GM19397 (cell line): ENCODE measurements around the gene SLC46A1.

Source experiments
- ATAC-seq: cut with Tn5 transposase; IDR thresholded peaks from one replicate; pipeline ENCODE4 v1.9.1; 2021; ENCODE audit warnings: mild to moderate bottlenecking, moderate library complexity; ENCODE audit not compliant: unreplicated experiment

The SLC46A1 gene

DNA sequence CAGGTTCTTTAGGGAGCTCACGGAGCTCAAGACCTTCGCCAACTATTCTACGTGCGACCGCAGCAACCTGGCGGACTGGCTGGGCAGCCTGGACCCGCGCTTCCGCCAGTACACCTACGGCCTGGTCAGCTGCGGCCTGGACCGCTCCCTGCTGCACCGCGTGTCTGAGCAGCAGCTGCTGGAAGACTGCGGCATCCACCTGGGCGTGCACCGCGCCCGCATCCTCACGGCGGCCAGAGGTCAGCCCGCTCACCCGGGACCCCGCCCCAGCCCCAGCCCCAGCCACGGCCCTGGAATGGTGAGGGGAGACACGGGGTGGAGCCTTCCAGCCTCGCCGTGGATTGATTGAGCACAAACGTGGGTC lies 21.0 kb downstream of the SLC46A1 start:
- peak; percentile 12 for ATAC-seq

DNA sequence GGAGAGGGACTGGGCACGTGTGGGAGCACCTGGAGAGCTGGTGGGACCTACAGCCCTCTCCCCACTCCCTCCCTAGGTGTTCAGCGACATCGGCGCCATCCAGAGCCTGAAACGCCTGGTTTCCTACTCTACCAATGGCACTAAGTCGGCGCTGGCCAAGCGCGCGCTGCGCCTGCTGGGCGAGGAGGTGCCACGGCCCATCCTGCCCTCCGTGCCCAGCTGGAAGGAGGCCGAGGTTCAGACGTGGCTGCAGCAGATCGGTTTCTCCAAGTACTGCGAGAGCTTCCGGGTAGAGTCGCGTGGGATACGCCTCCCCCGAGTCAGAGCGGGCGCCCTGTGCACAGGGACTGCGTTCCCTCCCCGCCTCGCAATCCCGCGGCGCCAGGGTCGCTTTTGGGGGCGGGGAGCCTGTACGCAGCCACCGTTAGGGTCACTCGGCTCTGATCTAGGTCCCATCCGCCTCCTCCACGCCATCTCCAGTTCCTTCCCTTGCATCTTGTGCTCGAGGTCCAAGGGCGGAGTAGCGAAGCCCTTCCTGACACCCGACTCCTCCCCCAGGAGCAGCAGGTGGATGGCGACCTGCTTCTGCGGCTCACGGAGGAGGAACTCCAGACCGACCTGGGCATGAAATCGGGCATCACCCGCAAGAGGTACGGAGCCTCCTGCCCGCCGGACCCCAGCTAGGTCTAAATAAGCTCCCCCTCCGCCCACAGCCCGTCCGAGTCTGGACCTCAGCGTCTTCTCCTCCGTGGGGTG lies 21.6 kb downstream of the SLC46A1 start:
- ATAC-seq: peak; percentile 60

DNA sequence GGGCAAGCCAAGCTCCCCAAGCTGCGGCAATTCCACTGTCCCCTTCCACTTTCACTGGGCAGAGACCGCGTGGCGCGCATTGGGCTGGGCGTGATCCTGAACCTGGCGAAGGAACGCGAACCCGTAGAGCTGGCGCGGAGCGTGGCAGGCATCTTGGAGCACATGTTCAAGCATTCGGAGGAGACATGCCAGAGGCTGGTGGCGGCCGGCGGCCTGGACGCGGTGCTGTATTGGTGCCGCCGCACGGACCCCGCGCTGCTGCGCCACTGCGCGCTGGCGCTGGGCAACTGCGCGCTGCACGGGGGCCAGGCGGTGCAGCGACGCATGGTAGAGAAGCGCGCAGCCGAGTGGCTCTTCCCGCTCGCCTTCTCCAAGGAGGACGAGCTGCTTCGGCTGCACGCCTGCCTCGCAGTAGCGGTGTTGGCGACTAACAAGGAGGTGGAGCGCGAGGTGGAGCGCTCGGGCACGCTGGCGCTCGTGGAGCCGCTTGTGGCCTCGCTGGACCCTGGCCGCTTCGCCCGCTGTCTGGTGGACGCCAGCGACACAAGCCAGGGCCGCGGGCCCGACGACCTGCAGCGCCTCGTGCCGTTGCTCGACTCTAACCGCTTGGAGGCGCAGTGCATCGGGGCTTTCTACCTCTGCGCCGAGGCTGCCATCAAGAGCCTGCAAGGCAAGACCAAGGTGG lies 24.7 kb downstream of the SLC46A1 start:
- no peak for ATAC-seq

DNA sequence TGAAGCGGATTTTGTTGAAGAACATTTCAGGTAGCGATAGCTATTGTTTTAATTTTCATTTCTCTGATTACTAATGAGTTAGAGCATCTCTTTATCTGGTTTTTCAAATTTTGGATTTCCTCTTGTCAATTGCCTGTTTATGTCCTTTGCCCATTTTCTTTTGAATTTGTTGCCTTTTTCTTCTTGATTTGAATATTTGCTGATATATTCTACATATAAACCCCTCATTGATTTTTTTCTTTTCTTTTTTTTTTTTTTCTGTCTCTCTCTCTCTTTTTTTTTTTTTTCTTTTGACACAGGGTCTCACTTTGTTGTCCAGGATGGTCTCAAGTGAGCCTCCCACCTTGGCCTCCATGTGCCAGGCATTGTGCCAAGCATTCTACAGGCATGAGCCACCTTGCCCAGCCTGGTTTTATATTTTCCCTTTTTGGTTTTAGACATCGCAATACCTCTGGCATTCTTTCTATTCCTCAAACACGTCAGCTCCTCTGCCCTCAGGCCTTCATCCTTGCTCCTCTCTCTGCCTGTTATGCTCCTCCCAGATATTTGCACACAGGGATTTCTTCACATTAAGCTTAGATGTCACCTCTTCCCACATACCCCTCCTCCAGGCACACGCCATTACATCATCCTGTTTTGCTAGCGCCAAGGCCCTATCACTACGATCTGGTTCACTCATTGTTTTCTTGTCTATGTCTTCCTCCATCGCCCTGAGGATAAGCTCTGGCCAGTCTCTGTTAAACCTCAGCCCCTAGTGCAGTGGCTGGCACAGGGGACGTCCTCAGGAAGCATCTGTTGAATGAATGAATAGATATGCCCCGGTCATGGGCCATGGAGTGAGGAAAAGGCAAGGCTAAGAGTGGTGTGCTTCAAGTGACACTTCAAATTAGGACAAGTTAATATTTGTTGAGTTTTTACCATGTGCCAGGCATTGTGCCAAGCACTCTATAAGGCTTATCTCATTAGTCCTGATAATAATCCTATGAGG lies 25.9 kb downstream of the SLC46A1 start:
- ATAC-seq: no peak

DNA sequence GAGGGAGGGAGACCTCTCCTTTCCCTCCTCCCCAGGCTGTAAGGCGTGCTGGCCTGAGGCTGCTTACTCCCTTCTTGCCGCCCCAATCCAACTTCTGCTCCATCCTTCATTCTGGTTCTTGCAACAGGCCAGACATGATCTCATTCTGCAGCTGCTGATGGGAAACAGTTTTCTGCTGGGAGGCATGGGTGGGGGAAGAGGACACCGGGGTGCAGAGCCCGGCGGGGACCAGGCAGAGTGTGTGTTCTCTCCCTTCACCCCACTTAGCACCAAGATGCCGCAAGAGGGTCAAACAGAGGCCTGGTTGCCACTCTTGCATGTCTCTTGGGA lies 33.1 kb downstream of the SLC46A1 start:
- no peak for ATAC-seq

DNA sequence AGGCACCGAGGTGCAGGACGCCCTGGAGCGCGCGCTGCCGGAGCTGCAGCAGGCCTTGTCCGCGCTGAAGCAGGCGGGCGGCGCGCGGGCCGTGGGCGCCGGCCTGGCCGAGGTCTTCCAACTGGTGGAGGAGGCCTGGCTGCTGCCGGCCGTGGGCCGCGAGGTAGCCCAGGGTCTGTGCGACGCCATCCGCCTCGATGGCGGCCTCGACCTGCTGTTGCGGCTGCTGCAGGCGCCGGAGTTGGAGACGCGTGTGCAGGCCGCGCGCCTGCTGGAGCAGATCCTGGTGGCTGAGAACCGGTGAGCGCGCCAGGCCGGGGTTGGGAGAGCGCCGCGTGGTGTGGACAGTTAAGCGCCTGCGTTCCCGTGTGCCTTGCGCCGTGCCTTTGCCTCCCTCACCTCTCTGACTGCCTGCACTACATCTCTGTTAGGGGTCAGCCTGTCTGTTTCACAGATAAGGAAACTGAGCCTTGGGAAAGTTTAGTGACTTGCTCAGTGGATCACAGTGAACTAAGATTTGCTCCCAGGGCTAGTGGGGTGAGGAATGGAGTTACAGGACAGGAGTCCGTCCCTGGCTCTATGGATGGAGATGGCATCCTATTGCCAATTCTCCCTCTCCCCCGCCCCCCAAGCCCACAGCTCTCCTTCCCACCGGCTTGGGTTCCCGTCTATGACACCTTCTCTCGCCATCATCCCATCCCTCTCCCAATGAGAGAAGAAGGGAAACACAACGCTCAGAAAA lies 33.6 kb downstream of the SLC46A1 start:
- peak; percentile 9 for ATAC-seq

DNA sequence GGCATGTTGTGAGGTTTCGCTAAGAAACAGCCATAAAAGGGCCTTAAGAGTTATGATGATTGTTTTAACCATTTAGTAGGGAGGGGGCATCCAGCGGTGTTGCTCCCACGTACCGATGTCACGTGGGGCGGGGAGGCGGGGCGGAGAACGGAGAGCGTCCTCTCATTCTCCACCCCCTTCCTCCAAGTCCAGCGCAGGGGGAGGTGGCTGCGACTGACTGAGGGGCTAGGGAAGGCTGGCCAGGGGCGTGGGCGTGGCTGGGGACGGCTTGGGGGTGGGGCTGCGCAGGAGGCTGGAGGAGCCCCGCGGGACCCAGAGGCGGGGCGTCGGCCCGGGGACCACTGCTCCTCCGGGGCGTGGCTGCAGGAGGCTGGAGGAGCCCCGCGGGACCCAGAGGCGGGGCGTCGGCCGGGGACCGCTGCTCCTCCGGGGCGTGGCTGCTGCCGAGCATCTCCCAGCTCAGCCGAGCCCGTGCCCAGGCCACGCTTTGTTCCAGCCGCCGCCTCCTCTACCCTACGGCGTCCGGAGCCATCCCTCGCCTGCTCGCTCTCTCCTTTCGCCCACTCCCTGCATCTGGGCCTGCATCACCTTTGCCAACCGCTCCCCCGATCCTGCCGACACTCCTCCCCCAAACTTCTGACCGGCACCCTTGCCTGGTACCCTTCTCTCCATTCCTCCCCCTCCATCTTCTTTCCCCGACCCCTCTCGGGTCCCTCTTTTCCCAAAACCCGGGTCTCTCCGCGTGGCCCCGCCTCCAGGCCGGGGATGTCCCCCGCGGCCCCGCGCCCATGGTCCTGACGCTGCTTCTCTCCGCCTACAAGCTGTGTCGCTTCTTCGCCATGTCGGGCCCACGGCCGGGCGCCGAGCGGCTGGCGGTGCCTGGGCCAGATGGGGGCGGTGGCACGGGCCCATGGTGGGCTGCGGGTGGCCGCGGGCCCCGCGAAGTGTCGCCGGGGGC lies 34.5 kb downstream of the SLC46A1 start, which contains the start of gene SARM1:
TSS of gene SARM1 (plus strand) at position 450 of the 958 bp plus-strand sequence. CDS start at position 789, 339 bp downstream.
- peak; percentile 90 for ATAC-seq

DNA sequence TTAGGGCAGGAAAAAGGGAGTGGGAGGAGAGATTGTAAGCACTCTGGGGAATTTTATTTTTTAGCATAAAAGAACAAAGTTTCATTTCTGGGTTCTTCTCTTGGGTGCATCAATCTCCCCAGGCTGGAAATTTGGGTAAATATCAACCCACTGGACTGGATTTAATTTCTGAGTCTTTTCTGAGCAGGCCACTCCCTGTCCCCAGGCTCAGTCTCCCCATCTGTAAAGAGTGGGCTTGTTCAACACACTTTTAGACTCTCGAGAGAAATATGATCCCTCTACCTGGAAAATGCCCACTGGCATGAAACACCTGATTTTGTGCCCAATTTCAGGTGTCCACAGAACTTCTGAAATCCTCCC lies 35.3 kb downstream of the SLC46A1 start:
- ATAC-seq: no peak

DNA sequence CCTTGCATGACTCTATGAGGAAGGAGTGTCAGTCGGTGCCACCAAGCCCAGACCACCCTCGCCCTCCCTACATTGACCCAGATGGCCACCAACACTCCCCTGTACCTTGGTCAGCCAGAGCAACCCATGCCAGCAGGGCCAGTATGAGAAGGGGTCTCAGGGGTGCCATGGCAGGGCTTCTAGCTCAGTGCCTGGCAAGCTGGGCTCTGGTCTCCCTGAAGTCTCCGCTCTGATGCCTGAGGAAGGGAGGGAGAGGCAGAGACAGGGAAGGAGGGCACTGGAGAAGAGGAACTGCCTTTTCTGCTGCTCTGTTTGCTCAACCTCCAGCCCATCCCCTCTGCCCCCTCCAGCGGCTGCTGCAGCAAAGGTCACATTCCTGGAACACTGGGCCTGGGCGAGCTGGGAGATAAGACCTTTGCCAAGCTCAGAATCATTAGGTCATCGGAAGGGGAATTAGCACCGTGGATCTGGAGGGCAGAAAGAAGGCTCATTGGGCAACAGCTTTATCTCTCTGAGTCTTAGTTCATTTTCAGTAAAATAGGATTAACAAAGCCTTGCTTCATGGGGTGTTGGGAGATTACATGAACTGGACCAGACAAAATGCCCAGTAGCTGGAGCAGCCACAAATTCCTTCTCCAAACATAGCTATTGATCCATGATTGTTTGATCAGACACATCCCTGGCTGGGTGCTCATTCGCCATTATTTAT lies 35.8 kb downstream of the SLC46A1 start, which contains the start of gene VTN:
TSS of gene VTN (minus strand) at position 273 of the 709 bp plus-strand sequence. CDS start at position 169, 104 bp downstream.
- ATAC-seq: no peak

DNA sequence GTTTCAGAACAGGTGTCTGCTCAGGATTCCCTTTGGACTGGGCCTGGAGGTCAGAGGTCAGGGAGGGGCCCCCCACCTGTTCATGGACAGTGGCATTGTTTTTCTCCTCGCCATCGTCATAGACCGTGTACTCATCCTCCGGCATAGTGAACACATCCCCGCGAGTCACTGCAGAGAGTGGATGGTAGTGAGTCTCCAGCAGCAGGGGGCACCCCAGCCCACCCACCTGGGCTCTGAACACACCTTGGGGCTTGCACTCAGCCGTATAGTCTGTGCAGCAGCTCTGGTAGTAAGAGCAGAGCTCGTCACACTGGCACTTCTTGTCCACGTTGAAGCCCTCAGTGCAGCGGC lies 36.4 kb downstream of the SLC46A1 start:
- ATAC-seq: no peak

DNA sequence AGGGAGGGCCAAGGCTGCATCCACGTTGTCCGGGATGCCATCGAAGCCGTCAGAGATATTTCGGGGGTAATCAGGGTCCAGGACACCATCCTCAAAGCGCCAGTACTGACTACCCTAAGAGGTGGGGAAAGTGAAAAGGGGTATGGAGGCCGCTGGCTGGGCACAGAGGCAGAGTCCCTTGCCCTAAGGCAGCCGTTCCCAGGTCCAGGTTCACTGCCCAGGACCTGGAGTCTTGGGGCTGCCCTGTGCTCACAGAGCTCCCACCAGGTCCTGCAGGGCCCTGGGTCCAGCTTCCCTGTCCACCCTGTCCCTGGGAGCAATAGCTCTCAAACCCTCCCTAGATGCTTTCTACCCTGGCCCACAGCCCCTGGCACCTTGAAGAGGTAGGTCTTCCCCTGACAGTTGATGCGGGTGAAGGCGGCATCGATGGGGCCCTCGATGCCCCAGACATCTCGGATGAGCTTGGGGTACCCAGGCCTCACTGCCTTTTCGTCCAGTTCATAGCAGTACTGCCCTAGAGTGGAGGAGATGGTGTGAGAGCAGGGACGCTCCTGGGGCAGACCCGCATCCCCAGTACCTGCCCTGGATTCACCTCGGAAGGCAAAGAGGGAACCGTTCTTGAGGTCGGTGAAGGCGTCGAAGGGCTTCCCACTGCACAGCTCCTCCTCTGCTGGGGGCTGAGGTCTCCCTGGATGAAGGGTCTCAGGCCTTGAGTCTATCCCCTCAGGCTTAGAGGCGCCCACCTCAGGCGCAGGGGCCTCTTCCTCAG lies 36.9 kb downstream of the SLC46A1 start:
- ATAC-seq: no peak

DNA sequence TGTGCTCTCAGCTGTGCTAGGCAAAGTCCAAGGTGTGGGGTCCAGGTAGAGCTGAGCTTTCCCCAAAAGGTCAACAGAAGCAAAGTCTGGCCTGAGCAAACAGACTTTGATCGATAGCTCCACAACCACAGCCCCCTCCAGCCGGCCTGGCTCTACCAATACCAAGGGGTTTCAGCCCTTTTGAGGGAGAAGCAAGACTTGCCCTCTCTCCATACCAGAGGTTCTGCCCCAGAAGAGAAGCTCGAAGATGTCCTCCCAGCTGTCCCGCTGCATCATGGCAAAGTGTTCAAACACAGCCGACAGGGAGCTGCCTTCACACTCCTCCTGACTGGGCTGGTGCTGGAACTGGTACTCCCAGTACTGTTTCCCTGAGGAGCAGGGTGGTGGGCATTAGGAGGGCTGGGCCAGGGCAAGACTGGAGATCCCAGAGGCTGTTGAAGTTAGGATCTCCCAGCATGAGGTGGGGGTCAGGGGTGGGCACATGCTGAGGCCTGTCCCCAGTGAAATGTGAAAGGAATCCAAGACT lies 37.6 kb downstream of the SLC46A1 start:
- no peak for ATAC-seq

DNA sequence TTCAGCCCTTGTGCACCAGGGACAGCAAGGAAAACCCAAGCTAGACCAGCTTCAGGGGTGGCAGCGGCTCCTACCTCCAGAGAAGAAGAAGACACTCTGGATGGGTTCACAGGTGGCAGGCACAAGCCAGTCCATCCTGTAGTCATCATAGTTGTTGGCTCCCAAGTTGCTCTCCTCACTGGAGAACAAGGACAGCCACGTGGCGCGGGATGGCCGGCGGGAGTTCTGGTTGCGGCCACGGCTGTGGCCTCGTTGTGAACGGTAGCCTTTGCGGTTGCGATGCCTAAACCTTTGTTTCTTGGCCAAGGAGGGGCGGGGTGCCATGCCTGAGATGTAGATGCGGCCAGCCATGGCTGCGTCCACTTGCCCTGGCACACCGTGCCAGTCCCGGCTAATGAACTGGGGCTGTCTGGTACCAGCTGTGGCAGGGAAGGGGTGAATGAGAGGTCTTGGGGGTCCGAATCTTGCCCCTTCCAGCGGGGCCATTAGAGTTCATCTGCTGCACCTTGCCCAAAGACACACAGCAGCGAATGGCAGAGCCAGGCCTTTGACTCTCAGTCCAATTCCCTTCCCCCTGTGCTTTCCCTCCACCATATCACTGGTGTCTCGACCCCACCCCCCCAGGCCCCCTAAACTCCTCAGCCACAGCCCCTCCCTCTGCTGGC lies 38.2 kb downstream of the SLC46A1 start:
- no peak for ATAC-seq

DNA sequence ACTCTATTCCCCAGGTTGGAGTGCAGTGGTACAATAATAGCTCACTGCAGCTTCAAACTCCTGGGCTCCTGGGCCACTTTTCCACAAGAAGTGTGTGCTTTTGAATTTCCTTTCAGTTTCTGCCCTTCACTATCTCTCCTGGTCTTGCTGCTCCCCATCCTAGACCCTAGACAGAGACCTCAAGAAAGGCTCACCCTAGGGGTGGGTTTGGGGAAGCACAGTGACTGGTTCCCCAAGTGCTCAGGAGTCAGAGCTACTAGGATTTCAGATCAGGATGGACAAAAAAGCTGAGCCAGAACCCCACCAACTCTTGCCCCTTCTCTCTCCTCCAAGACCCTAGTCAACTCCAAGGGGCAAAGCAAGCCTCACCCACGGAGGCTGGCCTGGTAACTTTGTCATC lies 39.4 kb downstream of the SLC46A1 start:
- ATAC-seq: no peak

DNA sequence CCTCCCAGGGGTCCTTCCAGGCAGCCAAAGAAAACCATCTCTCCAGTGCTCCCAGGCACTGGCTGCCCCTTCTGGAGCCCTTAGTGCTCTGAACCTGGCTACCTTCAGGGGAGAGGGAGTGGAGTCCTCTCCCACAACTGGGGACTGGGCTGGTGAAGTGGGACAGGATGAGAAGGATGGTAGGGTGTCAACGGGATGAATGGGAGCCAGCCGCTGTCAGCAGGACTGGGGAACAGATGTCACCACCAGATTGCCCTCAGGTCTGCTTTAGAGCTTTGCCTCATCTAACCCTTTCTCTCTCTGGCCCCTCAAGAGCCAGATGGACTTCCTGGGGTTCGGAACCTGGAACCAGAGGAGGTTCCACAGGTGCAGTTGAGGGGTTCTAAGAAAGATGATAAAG lies 40.5 kb downstream of the SLC46A1 start:
- ATAC-seq: no peak

DNA sequence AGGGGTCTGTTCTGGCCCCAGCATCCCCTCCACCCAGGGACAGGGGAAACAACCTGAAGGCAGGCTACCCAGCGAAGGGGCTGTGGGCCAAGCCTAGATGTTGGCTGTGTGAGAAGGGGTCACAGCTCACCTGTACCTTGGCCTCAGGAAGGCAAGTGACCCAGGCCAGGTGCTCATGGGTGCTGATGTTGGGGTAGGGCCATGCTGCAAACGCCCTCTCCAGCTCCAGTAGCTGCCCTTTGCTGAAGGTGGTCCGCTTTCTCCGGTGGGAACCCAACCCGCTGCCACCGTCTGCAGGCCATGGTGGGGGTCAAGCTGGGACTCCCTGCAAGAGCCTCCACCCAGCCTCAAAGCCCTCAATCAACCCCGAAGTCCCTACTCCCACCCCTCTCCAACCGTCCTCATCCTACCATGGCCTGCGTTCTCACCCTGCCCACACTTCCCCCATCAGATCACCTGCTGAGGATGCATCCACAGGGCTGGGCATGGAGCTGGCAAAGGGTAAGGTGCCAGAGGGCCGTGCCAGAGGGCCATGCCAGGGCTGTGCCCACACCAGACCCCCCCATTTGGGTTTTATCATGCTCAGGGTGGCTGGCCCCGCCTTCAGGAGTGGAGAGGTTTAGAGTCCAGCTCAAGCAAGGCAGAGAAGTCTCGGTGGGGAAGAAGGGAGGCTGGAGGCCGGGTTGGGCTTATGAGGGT lies 41.2 kb downstream of the SLC46A1 start, which contains the start of gene SEBOX:
TSS of gene SEBOX (minus strand) at position 535 of the 699 bp plus-strand sequence. CDS start at position 487, 48 bp downstream.
- no peak for ATAC-seq
